GM19324 (cell line): ENCODE measurements around the gene SKAP2.

Experiments
- ATAC-seq: cut with Tn5 transposase; IDR thresholded peaks from one replicate; pipeline ENCODE4 v1.9.1; 2021; ENCODE audit warnings: mild to moderate bottlenecking, moderate library complexity; ENCODE audit not compliant: unreplicated experiment, low FRiP score

The SKAP2 gene

GRCh38 chr7:26618898-26619297, 245.5 kb downstream of the SKAP2 start:
- no peak for ATAC-seq

GRCh38 chr7:26618449-26618848, 245.9 kb downstream of the SKAP2 start:
- ATAC-seq: no peak
